MV-4-11 (cell line): ENCODE data around the gene FCGR1A.
"Not testable (repeated sequence)": the region's sequence is repeated elsewhere in the genome, so short reads cannot be mapped to it uniquely, and the experiment has no call there.

Experiments
- DNase-seq: peaks from one replicate; lab custom pipeline; 2025; lab: John Stamatoyannopoulos, UW

The FCGR1A gene

DNA sequence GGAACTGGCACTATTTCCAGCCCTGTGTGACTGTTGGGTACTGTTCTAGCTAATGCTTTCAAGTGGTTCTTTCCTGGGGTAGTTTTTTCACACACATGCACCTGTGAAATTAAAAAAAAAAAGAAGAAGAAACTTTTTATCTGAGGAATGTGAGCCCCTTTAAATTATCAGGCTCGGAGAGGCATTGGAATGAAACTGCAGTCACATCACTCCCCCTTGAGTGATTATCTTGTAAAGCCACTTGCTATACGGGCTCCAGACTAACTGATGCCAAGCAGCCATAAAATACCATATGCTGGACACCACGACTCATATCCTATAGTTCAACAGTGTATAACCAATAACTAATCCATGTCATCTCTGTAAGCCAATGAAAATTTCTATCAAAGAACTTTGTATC lies 5.4 kb upstream of the FCGR1A start:
- DNase-seq, result not testable (repeated sequence)

DNA sequence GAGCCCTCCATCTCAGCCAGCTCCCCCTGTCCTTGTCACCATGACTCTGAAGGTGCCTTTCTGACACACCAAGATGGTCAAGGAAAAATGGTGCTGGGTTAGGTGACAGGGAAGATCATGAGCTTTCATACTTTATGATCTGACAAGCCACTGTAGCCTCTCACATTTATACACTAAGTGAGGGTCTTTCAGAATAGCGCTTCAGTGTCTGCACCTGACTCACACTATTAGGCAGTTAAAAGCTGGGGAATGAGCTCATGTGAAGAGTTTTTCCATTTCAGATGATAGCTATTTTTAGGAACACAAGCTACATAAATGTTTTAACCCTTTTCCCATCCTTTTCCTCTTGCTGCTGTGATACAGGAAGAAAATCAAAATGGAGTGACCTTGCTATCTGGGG lies 4.2 kb upstream of the FCGR1A start:
- not testable (repeated sequence) for DNase-seq

DNA sequence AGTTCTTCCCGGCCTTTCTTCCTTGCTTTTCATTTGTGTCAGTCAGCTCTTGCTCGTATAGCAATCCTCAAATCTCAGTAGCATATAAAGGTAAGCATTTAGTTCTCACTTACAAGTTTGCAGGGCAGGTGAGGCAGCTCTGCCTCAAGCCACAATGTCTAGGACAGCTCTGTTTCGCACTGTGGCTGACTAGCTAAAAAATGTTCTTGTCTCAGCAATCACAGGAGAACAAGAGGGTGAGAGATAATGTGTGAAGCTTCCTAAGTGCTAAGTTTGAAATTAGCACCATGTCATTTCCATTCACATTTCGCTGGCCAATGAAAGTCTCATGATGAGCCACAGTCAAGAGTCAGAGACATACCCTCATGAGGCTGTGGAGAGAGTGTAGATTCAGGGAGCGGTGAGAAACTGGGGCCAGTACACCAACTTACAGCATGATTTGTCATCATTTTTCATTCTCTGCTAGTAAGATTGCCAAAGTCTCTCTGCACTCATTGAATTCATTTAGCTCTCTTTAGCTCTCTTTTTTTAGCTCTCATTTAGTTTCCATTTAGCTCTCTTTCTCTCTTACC lies 995 bp upstream of the FCGR1A start:
- DNase-seq, result not testable (repeated sequence)

DNA sequence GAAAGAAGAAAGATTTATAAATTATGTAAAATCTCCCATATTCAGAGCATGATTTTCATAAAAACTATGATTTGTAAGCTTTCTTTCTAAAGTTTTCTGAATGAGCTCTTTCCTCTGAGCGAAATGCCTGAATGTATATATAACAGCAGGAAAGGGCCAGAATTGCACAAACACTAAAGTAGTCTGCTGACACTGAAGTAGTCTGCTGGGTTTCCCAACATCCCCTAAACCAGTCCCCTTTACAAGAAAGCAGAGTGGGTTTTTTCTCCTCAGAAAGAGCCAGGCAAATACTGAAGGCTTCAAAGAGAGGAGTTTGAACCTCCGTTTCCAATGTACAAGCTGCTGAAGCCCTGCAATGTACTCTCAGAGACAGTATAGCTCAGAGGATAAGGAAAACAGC lies 795 bp downstream of the FCGR1A start:
- DNase-seq, result not testable (repeated sequence)

DNA sequence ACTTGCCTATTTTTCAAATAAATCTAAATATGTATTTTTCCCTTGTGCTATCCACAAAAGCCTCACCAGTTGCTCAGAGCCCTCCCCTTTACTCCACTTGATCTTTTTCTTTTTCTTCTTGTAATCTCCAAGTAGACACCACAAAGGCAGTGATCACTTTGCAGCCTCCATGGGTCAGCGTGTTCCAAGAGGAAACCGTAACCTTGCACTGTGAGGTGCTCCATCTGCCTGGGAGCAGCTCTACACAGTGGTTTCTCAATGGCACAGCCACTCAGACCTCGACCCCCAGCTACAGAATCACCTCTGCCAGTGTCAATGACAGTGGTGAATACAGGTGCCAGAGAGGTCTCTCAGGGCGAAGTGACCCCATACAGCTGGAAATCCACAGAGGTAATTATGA lies 1.4 kb downstream of the FCGR1A start:
- not testable (repeated sequence) for DNase-seq

DNA sequence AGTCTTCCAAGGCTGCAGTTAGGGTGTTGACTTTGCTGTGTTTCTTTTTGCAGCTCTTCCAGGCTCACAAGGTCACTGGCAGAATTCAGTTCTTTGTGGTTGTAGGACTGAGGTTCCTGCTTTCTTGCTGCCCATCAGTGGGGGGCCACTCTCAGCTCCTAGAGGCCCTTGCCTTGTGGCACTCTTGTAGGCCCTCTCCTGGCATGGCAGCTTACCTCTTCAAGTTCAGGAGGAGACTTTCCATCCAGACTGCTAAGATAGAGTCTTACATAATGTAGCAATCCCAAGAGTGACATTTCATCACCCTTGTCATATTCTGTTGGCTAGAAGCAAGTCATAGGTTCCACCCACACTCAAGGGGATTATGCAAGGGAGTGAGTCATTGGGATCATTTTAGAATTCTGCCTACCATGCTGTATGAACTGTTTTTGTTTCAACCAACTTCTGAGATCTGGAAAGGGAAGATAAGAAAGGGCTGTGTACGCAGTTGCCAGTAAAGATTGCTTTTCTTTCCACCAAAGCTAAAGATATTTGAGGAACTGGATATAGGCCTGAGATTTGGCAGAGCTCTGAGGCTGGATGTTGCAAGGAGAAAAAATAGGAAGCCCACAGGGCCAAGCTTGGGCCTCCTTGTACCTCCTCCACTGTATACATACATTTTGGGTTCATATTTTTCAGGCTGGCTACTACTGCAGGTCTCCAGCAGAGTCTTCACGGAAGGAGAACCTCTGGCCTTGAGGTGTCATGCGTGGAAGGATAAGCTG lies 5.4 kb downstream of the FCGR1A start:
- DNase-seq, result not testable (repeated sequence)

DNA sequence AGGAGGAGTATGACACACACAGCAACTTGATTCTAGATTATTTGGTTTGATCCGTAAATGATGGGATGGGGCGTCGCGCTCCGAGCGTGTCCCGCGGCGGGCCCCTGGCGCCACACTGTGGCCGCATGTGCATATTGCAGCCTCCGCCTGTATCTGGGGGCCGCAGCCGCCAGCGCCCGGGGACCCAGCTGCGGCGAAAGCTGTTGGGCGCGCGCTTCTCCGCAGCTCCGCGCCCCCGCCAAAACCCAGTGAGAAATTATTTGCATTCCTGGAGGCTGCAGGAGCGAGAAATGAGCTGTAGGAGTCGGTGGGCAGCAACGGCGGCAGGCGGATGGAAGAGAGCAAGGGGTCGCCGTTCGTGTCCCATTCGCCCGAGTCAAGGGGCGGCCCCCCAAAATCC lies 10.0 kb downstream of the FCGR1A start:
- peak; percentile 17 for DNase-seq

DNA sequence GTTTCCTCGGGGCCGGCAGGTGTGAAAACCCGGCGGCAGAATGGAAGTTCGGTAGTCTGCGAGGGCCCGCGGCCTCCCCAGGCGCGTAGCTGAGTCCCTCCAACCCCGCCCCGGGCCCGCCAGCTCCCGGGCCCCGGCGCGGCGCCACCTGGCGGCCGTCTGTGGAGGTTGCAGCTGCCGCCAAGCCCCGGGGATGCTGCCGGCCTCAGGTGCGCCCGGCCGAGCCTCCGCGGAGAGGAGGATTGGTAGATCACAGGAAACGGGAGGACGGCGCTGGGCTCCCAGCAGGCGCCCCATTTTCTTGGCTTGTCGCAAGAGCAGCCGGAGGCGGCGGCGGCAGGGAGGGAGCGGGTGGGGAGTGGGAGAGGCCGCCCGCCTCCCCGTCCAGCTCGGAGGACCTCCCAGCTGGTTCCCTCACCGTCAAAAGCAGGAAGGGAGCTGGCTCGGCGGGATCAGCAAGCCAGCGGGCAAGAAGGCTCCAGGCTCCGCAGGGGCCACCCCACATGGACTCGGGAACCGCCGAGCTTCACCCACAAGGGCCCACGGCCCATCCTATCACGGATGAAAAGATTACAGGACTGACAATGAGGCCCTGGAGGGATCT lies 10.5 kb downstream of the FCGR1A start:
- peak; percentile 27 for DNase-seq

DNA sequence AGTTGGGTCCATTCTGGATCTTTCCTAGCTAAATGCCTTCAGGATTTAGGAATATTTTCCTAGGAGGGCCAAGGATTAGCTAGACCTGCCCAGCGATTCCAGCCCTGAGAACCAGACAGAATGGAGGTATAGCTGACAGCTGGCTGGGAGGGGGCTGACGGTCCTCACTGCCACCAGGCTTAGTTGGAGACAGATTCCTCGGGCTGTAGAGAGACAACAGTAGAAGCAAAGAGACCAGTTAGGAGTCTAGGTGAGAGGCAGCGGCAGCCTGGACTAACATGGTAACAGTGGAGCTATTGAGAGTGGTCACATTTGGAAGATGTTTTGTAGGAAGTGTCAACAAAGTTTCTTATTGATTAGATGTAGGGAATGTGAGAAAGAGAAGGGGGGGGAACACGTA lies 11.4 kb downstream of the FCGR1A start:
- not testable (repeated sequence) for DNase-seq

DNA sequence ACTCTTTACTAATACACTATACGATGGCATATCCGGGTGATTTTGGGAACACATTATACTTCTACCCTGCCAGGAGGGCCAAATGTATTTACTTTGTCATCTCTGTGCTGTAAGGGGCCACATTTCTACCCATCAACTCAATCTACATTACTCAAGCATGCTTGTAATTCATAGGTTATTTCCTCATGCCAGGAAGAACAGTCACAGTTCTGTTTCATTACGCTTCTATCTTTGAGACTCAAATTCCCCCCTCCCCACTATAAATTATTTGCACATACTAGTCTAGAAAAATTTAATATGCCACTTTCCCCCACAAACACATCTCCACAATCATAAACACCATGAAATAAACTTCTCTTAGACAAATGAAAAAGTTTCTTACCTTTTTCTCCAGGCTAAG lies 19.1 kb downstream of the FCGR1A start:
- not testable (repeated sequence) for DNase-seq

DNA sequence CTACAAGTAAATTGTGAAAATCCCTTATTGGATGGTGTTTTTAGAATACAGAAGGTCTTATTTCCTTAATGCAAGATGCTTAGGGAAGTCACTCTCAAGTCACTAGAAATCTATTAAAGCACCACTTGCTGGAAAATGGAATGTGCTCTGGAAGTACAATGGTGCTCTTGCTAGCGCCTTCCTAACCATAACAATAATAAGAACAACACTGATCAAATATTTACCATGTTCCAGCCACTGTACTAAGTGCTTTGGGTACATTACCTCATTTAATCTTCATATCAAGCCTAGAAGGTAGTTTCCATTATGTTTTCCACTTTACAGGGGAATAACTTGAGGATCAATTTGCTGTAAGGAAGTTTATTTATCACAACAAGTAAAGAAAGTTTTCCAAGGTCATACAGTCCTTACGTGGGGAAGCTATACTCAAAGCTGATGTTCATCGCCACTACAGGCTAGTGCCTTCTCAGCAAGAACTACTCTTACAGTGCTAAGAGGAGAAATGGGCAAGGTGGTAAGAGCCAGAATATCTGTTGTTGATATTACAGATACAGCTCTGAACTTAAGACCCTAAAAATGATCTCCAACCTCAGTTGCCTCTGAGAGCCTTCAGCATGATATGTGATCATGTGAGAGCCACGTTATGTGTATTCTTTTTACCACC lies 22.1 kb downstream of the FCGR1A start:
- DNase-seq, result not testable (repeated sequence)

DNA sequence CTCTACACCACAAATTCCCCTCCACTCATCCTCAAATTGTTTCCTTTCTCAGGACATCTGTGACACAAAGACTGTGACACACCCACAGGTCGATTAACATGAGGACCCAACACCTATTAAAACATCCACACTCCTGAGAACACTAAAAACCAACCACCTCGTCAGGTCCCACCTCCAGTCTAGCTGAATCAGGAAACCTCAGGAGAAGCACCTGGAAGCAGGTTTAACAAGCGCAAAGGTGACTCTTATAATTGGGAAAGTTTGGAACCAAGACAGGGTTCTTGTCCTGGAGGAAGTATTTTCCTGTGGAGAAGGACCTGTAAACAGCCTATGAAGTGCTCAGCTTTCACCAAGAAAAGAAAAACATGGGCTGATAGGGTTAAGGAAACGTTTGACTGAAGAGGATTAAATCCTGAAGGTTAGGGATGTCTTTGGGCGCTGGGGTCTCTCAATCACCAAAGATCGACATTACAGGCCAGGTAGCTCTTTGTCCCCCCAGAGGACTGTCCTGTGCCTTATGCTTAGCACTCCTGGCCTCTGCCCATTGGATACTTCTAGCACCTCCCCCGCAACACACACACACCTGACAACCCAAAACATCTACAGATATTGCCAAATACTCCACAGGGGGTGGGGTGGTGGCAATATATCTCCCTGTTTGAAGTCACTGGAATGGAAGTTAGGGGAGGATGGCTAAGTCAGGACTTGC lies 28.4 kb downstream of the FCGR1A start:
- DNase-seq, result not testable (repeated sequence)

DNA sequence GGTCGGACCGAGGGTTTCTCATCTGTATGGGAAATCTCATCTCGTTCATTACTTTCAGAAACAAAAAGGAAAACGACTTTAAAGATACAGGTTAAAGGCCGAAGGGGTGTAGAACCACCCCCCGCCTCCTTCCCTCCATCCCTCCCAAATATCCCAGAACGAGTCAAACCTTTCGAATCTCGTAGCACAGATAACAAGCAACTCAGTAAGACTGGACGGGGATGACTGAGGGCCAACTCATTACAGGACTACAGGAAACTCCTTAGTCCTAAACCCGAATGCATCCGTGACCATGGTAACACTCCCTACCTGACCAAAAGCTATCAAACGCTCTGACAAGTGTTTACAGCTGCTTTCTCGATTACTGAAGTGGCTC lies 29.0 kb downstream of the FCGR1A start:
- peak; percentile 43 for DNase-seq

DNA sequence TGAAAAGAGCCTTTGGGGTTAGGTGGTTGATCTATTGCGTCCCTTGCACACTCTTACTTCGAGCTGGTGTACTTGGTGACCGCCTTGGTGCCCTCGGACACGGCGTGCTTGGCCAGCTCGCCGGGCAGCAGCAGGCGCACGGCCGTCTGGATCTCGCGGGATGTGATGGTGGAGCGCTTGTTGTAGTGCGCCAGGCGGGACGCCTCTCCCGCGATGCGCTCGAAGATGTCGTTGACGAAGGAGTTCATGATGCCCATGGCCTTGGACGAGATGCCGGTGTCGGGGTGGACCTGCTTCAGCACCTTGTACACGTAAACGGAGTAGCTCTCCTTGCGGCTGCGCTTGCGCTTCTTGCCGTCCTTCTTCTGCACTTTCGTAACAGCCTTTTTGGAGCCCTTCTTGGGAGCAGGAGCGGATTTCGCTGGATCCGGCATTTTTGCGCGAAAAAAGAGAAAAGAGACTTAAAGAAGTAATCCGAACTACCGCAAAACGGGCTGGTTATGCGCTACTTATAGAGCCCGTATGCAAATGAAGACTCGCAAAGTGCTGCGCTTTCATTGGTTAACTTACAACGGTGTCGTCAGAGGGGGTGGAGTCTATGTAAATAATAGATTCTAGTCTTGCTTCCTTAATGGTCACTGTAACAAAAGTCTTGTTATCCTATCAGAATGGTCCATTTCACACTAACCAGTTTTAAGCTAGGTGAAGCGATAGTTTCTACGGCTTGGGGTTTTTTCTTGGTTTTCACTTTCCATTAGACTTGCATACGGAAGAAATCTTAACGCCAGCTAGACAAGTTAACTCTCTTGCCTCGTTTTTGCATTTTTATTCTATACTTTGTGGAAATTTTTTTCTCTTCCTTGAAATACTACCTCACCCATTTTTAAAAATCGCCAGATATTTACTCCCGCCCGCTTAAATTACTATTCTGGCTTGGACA lies 29.7 kb downstream of the FCGR1A start:
- DNase-seq, result peak; percentile 98

DNA sequence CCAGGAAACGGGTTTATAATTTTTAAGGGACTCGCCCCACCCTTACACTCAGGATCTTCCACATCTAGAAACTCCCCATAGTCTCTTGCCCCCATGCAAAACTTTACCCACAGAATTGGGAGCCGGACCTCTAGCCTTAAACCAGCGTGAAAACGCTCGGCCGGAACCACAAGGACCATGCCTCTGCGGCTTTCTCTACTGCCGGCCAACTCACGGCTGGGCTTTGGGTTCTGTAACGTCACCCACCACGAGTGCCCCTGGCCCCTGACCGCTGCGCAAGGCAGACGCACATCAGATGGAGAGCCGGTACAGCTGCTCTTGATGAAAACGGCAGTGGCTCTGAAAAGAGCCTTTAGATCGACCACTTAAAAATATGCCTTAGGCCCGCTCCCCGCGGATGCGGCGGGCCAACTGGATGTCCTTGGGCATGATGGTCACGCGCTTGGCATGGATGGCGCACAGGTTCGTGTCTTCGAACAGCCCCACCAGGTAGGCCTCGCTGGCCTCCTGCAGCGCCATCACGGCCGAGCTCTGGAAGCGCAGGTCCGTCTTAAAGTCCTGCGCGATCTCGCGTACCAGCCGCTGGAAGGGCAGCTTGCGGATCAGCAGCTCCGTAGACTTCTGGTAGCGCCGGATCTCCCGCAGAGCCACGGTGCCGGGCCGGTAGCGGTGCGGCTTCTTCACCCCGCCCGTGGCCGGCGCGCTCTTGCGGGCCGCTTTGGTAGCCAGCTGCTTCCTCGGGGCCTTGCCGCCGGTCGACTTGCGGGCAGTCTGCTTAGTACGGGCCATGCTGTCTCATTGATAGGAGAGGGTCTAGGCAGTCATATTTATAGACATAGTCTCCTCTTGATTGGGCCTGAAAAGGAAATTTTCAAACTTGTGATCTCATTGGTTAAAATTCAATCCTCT lies 30.7 kb downstream of the FCGR1A start:
- DNase-seq, result peak; percentile 80

DNA sequence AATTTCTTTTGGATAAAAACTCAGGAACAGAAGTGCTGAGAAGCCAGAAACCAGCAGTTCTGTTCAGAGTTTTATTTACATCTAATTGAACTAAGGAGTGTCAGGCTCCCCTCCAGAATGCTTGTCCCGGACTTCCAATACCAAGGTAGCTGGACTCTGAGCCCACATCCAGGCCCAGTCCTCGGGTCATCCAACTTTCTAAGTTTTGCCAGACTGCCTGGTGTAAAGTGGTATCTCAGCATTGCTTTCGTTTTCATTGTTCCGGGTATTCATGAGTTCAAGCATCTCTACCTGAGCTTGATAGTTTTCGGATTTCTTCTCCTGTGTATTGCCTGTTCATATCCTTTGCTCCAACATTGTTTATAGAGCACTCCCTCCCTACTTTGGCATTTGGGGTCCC lies 37.9 kb downstream of the FCGR1A start:
- DNase-seq, result not testable (repeated sequence)

DNA sequence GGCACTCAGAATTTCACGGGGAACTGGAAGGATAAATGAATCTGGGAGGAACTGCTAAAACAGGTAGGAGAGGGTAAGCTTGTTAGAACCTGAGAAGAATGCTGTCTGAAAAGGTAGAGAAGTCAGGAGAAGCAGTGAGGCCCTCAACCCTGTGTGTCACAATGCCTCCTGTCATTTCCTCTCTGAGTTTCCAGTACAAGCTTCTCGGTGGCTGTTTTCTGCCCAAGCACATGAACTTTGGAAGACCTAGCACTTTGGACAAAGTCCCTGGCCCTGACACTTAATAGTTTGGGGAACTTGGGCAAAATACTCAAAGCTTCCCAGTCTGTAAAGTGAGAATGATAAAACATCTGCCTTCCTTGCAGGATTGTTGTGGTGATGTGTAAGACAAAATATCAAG lies 44.1 kb downstream of the FCGR1A start:
- DNase-seq, result not testable (repeated sequence)

DNA sequence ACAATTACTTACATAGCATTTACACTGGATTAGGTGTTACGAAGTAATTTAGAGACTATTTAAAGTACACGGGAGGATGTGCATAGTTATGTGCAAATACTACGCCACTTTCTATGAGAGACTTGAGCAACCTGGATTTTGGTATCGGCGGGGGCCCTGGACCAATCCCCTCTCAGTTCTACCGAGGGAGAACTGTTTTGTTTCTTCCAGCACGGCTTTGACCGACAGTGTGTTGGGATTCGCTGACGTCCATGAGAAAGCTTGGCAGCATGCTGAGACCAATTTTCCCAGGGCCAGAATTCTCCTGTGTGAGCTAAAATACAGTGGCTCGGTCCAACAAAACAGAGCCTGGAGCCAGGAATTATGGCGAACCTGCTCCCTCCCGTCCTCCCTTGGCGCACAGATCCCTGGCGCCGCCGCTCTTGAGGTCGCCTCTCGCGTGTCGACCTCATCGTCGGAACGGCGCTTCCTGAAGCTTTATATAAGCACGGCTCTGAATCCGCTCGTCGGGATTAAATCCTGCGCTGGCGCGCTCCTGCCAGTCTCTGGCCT lies 49.3 kb downstream of the FCGR1A start:
- not testable (repeated sequence) for DNase-seq

DNA sequence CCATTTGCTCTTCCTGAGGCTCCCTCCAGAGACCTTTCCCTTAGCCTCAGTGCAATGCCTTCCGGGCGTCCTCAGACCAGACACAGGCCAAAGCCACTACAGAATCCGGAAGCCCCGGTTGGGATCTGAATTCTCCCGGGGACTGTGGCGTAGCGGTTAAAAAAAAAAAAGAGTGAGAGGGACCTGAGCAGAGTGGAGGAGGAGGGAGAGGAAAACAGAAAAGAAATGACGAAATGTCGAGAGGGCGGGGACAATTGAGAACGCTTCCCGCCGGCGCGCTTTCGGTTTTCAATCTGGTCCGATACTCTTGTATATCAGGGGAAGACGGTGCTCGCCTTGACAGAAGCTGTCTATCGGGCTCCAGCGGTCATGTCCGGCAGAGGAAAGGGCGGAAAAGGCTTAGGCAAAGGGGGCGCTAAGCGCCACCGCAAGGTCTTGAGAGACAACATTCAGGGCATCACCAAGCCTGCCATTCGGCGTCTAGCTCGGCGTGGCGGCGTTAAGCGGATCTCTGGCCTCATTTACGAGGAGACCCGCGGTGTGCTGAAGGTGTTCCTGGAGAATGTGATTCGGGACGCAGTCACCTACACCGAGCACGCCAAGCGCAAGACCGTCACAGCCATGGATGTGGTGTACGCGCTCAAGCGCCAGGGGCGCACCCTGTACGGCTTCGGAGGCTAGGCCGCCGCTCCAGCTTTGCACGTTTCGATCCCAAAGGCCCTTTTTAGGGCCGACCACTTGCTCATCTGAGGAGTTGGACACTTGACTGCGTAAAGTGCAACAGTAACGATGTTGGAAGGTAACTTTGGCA lies 50.0 kb downstream of the FCGR1A start:
- not testable (repeated sequence) for DNase-seq
